HL-60 (cell line): ENCODE results near the gene RANBP9.
A peak's percentile ranks its signal among the peaks of the same experiment; 100 is the strongest.

Source experiments
- CTCF ChIP-seq: IDR thresholded peaks from one replicate; pipeline ENCODE4 v1.5.1; 2011; ENCODE audit warnings: low read length, control low read depth, inconsistent platforms; ENCODE audit not compliant: insufficient read depth
- REST ChIP-seq: IDR thresholded peaks from 2 replicates; pipeline ENCODE4 v1.6.1; 2012; ENCODE audit warnings: low read depth; ENCODE audit not compliant: insufficient replicate concordance

GRCh38 chr6:13711733-13712598 is at the start of gene RANBP9:
- no peak for TF ChIP-seq CTCF
- peak; percentile 52 for TF ChIP-seq REST
